GM06990 (cell line): Measurements from ENCODE around the gene FBXL15.

Experiments
- DNase-seq: peaks from one replicate; pipeline ENCODE4 v3.0.0-alpha.2; 2011; ENCODE audit not compliant: insufficient read length; ENCODE audit errors: extremely low read depth
- H3K27me3 ChIP-seq: replicated peaks from 2 replicates; pipeline ENCODE4 v1.6.0; 2011; ENCODE audit warnings: low read length; ENCODE audit not compliant: control insufficient read depth, insufficient read depth
- H3K36me3 ChIP-seq: 2 replicates; pipeline ENCODE4 v1.5.1; 2011; ENCODE audit warnings: low read length; ENCODE audit not compliant: control insufficient read depth, insufficient read depth
- H3K4me3 ChIP-seq: replicated peaks from 2 replicates; pipeline ENCODE4 v1.5.1; 2011; ENCODE audit warnings: low read depth, mild to moderate bottlenecking, control low read depth, low read length
- TF ChIP-seq, protein P1 (sequence below): IDR thresholded peaks from 2 replicates; pipeline ENCODE4 v1.5.1; 2011; ENCODE audit warnings: low read length, control low read depth, mild to moderate bottlenecking, inconsistent platforms; ENCODE audit not compliant: insufficient read depth, poor library complexity, severe bottlenecking

The FBXL15 gene

DNA sequence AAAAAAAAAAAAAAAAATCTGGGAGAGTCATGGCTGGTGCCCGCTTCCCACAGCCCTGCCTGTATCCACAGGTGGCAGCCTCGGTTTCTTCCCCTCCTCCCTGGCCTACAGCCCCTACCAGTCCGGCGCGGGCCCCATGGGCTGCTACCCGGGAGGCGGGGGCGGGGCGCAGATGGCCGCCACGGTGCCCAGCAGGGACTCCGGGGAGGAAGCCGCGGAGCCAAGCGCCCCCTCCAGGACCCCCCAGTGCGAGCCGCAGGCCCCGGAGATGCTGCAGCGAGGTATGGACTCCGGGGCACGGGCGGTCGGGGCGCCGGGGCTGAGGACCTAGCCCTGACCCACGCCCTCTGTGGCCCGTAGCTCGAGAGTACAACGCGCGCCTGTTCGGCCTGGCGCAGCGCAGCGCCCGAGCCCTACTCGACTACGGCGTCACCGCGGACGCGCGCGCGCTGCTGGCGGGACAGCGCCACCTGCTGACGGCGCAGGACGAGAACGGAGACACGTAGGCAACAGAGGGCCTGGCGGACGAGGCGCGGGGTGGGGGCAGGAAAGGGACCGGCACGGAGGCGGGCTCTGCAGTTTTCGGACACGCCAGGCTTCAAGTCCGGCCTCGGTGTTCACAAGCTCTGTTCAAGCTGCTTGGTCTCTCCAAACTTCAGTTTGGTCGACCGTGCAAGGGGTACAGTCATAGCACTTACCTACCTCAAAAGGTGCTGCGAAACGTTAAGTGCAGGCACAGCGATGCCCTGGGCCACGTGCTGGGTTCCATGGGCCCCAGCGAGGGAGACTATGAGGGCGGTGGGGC, 21.2 kb upstream of the FBXL15 start:
- peak overlapping the region; percentile 95 for H3K4me3 ChIP-seq
- peaks cover 53% of the 10 kb centered on the region for H3K36me3 ChIP-seq

DNA sequence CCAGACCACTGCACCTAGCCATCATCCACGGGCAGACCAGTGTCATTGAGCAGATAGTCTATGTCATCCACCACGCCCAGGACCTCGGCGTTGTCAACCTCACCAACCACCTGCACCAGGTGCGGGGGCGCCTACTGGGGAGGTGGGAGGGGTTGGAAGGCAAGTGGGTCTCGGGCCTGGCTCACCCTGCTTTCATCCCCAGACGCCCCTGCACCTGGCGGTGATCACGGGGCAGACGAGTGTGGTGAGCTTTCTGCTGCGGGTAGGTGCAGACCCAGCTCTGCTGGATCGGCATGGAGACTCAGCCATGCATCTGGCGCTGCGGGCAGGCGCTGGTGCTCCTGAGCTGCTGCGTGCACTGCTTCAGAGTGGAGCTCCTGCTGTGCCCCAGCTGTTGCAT, 20.6 kb upstream of the FBXL15 start:
- DNase-seq = no peak
- peak overlapping the region; percentile 95 for H3K4me3 ChIP-seq
- H3K36me3 ChIP-seq = peaks cover 53% of the 10 kb centered on the region

More for the DNA sequence above, 21.2 kb upstream of the FBXL15 start:
- TF ChIP-seq, protein P1, sequence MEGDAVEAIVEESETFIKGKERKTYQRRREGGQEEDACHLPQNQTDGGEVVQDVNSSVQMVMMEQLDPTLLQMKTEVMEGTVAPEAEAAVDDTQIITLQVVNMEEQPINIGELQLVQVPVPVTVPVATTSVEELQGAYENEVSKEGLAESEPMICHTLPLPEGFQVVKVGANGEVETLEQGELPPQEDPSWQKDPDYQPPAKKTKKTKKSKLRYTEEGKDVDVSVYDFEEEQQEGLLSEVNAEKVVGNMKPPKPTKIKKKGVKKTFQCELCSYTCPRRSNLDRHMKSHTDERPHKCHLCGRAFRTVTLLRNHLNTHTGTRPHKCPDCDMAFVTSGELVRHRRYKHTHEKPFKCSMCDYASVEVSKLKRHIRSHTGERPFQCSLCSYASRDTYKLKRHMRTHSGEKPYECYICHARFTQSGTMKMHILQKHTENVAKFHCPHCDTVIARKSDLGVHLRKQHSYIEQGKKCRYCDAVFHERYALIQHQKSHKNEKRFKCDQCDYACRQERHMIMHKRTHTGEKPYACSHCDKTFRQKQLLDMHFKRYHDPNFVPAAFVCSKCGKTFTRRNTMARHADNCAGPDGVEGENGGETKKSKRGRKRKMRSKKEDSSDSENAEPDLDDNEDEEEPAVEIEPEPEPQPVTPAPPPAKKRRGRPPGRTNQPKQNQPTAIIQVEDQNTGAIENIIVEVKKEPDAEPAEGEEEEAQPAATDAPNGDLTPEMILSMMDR = peak; percentile 79
- DNase-seq = peak; percentile 88
- H3K27me3 ChIP-seq = no peaks in the 10 kb centered on the region

DNA sequence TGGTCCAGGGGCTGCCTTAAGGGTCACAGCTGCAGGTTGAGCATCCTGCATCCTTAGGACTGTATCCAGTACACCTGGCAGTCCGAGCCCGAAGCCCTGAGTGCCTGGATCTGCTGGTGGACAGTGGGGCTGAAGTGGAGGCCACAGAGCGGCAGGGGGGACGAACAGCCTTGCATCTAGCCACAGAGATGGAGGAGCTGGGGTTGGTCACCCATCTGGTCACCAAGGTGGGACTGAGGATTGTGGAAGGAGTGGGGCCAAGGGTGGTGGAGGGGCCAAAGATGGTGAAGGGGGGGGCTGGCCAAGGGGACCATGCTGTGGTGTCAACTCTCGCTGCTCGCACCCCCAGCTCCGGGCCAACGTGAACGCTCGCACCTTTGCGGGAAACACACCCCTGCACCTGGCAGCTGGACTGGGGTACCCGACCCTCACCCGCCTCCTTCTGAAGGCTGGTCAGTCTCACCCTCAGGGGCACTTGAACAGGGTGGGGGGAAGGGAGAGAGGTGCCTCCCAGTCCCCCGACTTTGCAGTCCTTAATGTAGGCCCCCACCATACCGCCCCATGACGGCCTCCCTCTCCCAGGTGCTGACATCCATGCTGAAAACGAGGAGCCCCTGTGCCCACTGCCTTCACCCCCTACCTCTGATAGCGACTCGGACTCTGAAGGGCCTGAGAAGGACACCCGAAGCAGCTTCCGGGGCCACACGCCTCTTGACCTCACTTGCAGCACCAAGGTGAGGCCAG, 19.9 kb upstream of the FBXL15 start:
- TF ChIP-seq, protein P1 = no peak
- no peak for DNase-seq
- peaks cover 53% of the 10 kb centered on the region for H3K36me3 ChIP-seq

More for the DNA sequence above, 20.6 kb upstream of the FBXL15 start:
- no peaks in the 10 kb centered on the region for H3K27me3 ChIP-seq
- TF ChIP-seq, protein P1 = no peak

DNA sequence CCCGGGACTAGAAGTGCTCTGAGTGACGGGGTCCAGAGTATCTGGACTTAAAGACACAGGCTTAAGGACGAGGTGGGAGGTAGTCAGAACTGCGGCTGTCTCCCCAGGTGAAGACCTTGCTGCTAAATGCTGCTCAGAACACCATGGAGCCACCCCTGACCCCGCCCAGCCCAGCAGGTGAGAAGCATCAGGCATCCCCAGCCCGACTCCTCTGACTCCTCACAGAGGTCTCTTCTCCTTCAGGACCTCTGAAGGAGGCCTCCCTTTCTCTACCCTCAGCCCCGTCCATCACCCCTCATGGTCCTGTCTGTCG, 19.3 kb upstream of the FBXL15 start:
- TF ChIP-seq, protein P1 = no peak
- DNase-seq = no peak
- peaks cover 53% of the 10 kb centered on the region for H3K36me3 ChIP-seq
- H3K27me3 ChIP-seq = no peaks in the 10 kb centered on the region
- no peak overlapping the region for H3K4me3 ChIP-seq

More for the DNA sequence above, 19.9 kb upstream of the FBXL15 start:
- H3K27me3 ChIP-seq = no peaks in the 10 kb centered on the region
- no peak overlapping the region for H3K4me3 ChIP-seq

DNA sequence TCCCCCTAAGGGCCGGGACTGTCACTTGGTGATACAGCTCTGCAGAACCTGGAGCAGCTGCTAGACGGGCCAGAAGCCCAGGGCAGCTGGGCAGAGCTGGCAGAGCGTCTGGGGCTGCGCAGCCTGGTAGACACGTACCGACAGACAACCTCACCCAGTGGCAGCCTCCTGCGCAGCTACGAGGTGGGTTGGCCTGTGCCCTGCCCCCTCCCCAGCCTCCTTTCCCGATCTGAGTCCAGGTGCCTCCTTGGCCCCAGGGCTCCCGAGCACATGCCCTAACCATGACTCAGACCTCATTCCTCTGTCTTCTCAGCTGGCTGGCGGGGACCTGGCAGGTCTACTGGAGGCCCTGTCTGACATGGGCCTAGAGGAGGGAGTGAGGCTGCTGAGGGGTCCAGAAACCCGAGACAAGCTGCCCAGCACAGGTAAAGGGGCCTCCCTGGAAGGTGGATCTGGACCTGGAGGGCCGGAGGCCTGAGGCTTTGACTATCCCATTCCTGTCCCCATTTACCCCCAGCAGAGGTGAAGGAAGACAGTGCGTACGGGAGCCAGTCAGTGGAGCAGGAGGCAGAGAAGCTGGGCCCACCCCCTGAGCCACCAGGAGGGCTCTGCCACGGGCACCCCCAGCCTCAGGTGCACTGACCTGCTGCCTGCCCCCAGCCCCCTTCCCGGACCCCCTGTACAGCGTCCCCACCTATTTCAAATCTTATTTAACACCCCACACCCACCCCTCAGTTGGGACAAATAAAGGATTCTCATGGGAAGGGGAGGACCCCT, 18.7 kb upstream of the FBXL15 start:
- DNase-seq = no peak
- Histone ChIP-seq H3K4me3 (no peak overlapping the region), H3K27me3 (no peaks in the 10 kb centered on the region), H3K36me3 (peaks cover 48% of the 10 kb centered on the region)
- TF ChIP-seq, protein P1 = no peak
